Measurements from ENCODE around the gene CNKSR3.

DNA sequence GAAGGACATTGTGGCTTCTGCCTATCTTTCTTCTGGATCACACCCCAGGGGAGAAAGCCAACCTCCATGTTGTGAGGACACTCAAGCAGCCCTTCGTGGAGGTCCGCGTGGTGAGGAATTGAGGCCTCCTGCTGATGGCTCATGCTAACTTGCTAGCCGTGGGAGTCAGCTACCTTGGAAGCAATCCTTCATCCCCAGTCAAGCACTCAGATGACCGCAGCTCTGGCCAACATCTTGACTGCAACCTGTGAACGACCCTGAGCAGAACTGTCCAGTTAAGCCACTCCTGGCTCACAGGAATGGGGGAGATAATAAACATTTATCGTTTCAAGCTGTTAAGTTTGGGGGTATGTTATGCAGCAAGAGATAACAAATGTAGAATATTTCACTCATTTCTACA lies 10.9 kb upstream of the CNKSR3 start:
- TF ChIP-seq POLR2A (IDR thresholded peaks at IDR 0.05; ENCODE audit: low read depth, low read length) (no peak), POLR2AphosphoS5 (IDR thresholded peaks at IDR 0.05; ENCODE audit: low read depth, low read length) (no peak), TAF1 (IDR thresholded peaks at IDR 0.05; ENCODE audit: borderline replicate concordance, low read depth, low read length) (no peak)
